MG63 (cell line): ENCODE measurements around the gene S100A10. TPM values are rescaled to one million over a fixed set of nuclear protein-coding genes. Genes with fewer than 3 reads are reported as not detected.

ENCODE experiments used
- DNase-seq: peaks from one replicate; pipeline ENCODE4 v3.0.0-alpha.2; 2020
- H3K27me3 ChIP-seq: fragments of 250-450 bp; sonication (Bioruptor Pico); 2 replicates; pipeline ENCODE4 v1.5.1; 2020; ENCODE audit warnings: mild to moderate bottlenecking, moderate library complexity
- H3K36me3 ChIP-seq: fragments of 250-450 bp; sonication (Bioruptor Pico); 2 replicates; pipeline ENCODE4 v1.5.1; 2020; ENCODE audit warnings: mild to moderate bottlenecking, moderate library complexity
- H3K4me3 ChIP-seq: fragments of 250-450 bp; sonication (Bioruptor Pico); 2 replicates; pipeline ENCODE4 v1.5.1; 2020; ENCODE audit warnings: mild to moderate bottlenecking, moderate library complexity
- H3K9me3 ChIP-seq: fragments of 250-450 bp; sonication (Bioruptor Pico); 2 replicates; pipeline ENCODE4 v1.5.1; 2020; ENCODE audit warnings: mild to moderate bottlenecking, moderate library complexity
- total RNA-seq: library from RNA; depleted of rRNA; stranded (reverse); fragments of >200 nt; shearing (Covaris generic); gene quantifications from 2 replicates; pipeline ENCODE4 v1.2.3, GENCODE V29; 2014; ENCODE audit warnings: low replicate concordance

S100A10 gene
- total RNA-seq, 1 experiment from 2014 or later = 271 TPM

GRCh38 chr1:151980287-151981177 is 13.1 kb downstream of the S100A10 start:
- H3K27me3 ChIP-seq = no peaks in the 10 kb centered on the region
- peak; percentile 90 for DNase-seq
- peaks cover 51% of the 10 kb centered on the region for H3K36me3 ChIP-seq
- no peaks in the 10 kb centered on the region for H3K9me3 ChIP-seq
- no peak overlapping the region for H3K4me3 ChIP-seq

- no peak overlapping the region for H3K4me3 ChIP-seq
- DNase-seq = no peak
- H3K9me3 ChIP-seq = no peaks in the 10 kb centered on the region
- peaks cover 35% of the 10 kb centered on the region for H3K36me3 ChIP-seq
- no peaks in the 10 kb centered on the region for H3K27me3 ChIP-seq
These were observed 14.7 kb downstream of the S100A10 start for GRCh38 chr1:151978922-151979321.

- H3K27me3 ChIP-seq = no peaks in the 10 kb centered on the region
- peaks cover 23% of the 10 kb centered on the region for H3K36me3 ChIP-seq
- no peak for DNase-seq
- no peak overlapping the region for H3K4me3 ChIP-seq
- no peaks in the 10 kb centered on the region for H3K9me3 ChIP-seq
These were observed 15.9 kb downstream of the S100A10 start for GRCh38 chr1:151977662-151978230.

GRCh38 chr1:151976858-151977257 is 16.8 kb downstream of the S100A10 start:
- peaks cover 16% of the 10 kb centered on the region for H3K36me3 ChIP-seq
- no peaks in the 10 kb centered on the region for H3K9me3 ChIP-seq
- H3K27me3 ChIP-seq = no peaks in the 10 kb centered on the region
- H3K4me3 ChIP-seq = no peak overlapping the region
- DNase-seq = peak; percentile 82

- H3K27me3 ChIP-seq = no peaks in the 10 kb centered on the region
- H3K9me3 ChIP-seq = no peaks in the 10 kb centered on the region
- H3K36me3 ChIP-seq = peaks cover 7% of the 10 kb centered on the region
- H3K4me3 ChIP-seq = no peak overlapping the region
- no peak for DNase-seq
These were observed 17.7 kb downstream of the S100A10 start for GRCh38 chr1:151976015-151976343.

- Histone ChIP-seq H3K4me3 (no peak overlapping the region), H3K9me3 (no peaks in the 10 kb centered on the region), H3K27me3 (no peaks in the 10 kb centered on the region), H3K36me3 (peaks cover 3% of the 10 kb centered on the region)
- DNase-seq = no peak
These were observed 18.2 kb downstream of the S100A10 start for GRCh38 chr1:151975311-151976014.

- Histone ChIP-seq H3K4me3 (no peak overlapping the region), H3K36me3 (no peaks in the 10 kb centered on the region), H3K27me3 (no peaks in the 10 kb centered on the region), H3K9me3 (no peaks in the 10 kb centered on the region)
- peak; percentile 81 for DNase-seq
These were observed 21.0 kb downstream of the S100A10 start for GRCh38 chr1:151972542-151973248.

- H3K36me3 ChIP-seq = no peaks in the 10 kb centered on the region
- no peak overlapping the region for H3K4me3 ChIP-seq
- H3K9me3 ChIP-seq = no peaks in the 10 kb centered on the region
- H3K27me3 ChIP-seq = no peaks in the 10 kb centered on the region
- DNase-seq = peak; percentile 52
These were observed 23.0 kb downstream of the S100A10 start for GRCh38 chr1:151970626-151971025.

- H3K4me3 ChIP-seq = no peak overlapping the region
- H3K27me3 ChIP-seq = no peaks in the 10 kb centered on the region
- no peak for DNase-seq
- no peaks in the 10 kb centered on the region for H3K36me3 ChIP-seq
- H3K9me3 ChIP-seq = no peaks in the 10 kb centered on the region
These were observed 23.5 kb downstream of the S100A10 start for GRCh38 chr1:151970128-151970527.

- H3K27me3 ChIP-seq = no peaks in the 10 kb centered on the region
- no peak overlapping the region for H3K4me3 ChIP-seq
- no peaks in the 10 kb centered on the region for H3K9me3 ChIP-seq
- no peaks in the 10 kb centered on the region for H3K36me3 ChIP-seq
- DNase-seq = no peak
These were observed 24.8 kb downstream of the S100A10 start for GRCh38 chr1:151968791-151969399.

- H3K9me3 ChIP-seq = no peaks in the 10 kb centered on the region
- DNase-seq = no peak
- H3K27me3 ChIP-seq = no peaks in the 10 kb centered on the region
- no peak overlapping the region for H3K4me3 ChIP-seq
- no peaks in the 10 kb centered on the region for H3K36me3 ChIP-seq
These were observed 25.6 kb downstream of the S100A10 start for GRCh38 chr1:151968058-151968457.

GRCh38 chr1:151967091-151967490 is 26.6 kb downstream of the S100A10 start:
- Histone ChIP-seq H3K27me3 (no peaks in the 10 kb centered on the region), H3K4me3 (no peak overlapping the region), H3K36me3 (no peaks in the 10 kb centered on the region), H3K9me3 (no peaks in the 10 kb centered on the region)
- no peak for DNase-seq

- H3K9me3 ChIP-seq = no peaks in the 10 kb centered on the region
- no peak for DNase-seq
- H3K36me3 ChIP-seq = no peaks in the 10 kb centered on the region
- no peaks in the 10 kb centered on the region for H3K27me3 ChIP-seq
- H3K4me3 ChIP-seq = no peak overlapping the region
These were observed 27.6 kb downstream of the S100A10 start for GRCh38 chr1:151966061-151966460.

GRCh38 chr1:151964510-151964909 is 29.1 kb downstream of the S100A10 start:
- Histone ChIP-seq H3K9me3 (no peaks in the 10 kb centered on the region), H3K36me3 (no peaks in the 10 kb centered on the region), H3K27me3 (no peaks in the 10 kb centered on the region), H3K4me3 (no peak overlapping the region)
- peak; percentile 58 for DNase-seq

GRCh38 chr1:151963288-151963687 is 30.4 kb downstream of the S100A10 start:
- Histone ChIP-seq H3K9me3 (no peaks in the 10 kb centered on the region), H3K36me3 (no peaks in the 10 kb centered on the region), H3K27me3 (no peaks in the 10 kb centered on the region), H3K4me3 (no peak overlapping the region)
- DNase-seq = no peak

- no peak for DNase-seq
- Histone ChIP-seq H3K36me3 (no peaks in the 10 kb centered on the region), H3K27me3 (no peaks in the 10 kb centered on the region), H3K9me3 (no peaks in the 10 kb centered on the region), H3K4me3 (no peak overlapping the region)
These were observed 31.8 kb downstream of the S100A10 start for GRCh38 chr1:151961833-151962232.
